ENCODE measurements around the gene FOXF1. TPM values are rescaled to one million over a fixed set of nuclear protein-coding genes. Genes with fewer than 3 reads are reported as not detected.

Gene FOXF1
- total RNA-seq, 4 donors from 2014 or later, result 0.29 to 4.9 (median 2.0) TPM

DNA sequence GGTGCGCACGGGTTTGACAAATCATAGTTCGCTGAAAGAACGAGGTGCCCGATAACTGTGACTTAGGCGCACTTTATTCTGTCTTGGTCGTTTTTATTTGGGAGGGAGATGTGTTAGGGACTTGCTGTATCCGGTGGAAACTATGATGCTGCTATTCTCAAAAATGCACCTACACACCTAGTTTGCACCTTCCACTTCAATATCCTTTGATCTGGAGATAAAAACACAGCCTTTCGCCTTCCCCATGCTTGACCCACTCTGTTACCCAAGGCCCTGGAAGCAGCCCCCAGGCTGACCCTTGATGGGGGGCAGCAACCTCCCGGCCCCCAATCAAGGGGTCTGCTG, 15.0 kb upstream of the FOXF1 start:
- peaks cover 12 to 60% of the 10 kb centered on the region in 2 donors for H3K27me3 ChIP-seq
- TF ChIP-seq, protein P1, sequence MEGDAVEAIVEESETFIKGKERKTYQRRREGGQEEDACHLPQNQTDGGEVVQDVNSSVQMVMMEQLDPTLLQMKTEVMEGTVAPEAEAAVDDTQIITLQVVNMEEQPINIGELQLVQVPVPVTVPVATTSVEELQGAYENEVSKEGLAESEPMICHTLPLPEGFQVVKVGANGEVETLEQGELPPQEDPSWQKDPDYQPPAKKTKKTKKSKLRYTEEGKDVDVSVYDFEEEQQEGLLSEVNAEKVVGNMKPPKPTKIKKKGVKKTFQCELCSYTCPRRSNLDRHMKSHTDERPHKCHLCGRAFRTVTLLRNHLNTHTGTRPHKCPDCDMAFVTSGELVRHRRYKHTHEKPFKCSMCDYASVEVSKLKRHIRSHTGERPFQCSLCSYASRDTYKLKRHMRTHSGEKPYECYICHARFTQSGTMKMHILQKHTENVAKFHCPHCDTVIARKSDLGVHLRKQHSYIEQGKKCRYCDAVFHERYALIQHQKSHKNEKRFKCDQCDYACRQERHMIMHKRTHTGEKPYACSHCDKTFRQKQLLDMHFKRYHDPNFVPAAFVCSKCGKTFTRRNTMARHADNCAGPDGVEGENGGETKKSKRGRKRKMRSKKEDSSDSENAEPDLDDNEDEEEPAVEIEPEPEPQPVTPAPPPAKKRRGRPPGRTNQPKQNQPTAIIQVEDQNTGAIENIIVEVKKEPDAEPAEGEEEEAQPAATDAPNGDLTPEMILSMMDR (IDR thresholded peaks at IDR 0.05), result no peak
- TF ChIP-seq POLR2A (IDR thresholded peaks at IDR 0.05), result no peak
- H3K4me3 ChIP-seq, result no peak overlapping the region
- peaks cover 0 to 4% of the 10 kb centered on the region in 2 donors for H3K4me1 ChIP-seq
- H3K9me3 ChIP-seq, result no peaks in the 10 kb centered on the region
- H3K36me3 ChIP-seq, result no peaks in the 10 kb centered on the region
- DNase-seq, result no peak
- intact Hi-C loops (cut with DNase I; ENCODE audit: low total_unique reads), result no loop called here
- H3K27ac ChIP-seq, result no peak overlapping the region

DNA sequence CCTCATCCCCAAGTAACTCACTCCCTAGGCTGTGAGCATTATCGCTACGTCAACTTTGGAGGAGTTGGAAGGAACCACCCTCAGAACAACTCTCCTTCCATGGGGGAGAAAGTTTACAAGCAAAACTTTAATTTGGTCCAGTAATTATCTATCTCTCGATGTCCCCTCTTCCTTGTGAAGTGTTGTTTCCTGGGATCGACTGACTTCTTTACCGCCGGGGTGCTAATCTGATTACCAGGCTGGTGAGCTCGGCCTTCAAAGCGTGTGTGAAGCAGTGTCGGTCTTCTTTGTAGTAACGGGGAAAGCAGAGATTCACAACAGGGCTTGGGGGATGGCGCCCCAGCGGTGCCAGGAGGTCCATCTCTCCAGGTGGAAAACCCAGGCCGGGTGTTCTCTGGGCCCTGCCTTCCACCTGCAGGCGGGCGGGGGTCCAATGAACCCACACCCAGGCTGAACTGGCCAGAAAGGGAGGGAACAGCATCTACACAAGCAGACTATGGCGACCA, 14.5 kb upstream of the FOXF1 start:
- Histone ChIP-seq H3K4me3 (no peak overlapping the region), H3K27me3 (peaks cover 14 to 63% of the 10 kb centered on the region in 2 donors), H3K9me3 (no peaks in the 10 kb centered on the region), H3K36me3 (no peaks in the 10 kb centered on the region), H3K27ac (no peak overlapping the region), H3K4me1 (peaks cover 0 to 4% of the 10 kb centered on the region in 2 donors)
- no peak for DNase-seq
- intact Hi-C loops (cut with DNase I; ENCODE audit: low total_unique reads), result no loop called here
- TF ChIP-seq POLR2A (IDR thresholded peaks at IDR 0.05), result no peak
- TF ChIP-seq, protein P1 (IDR thresholded peaks at IDR 0.05), result no peak

DNA sequence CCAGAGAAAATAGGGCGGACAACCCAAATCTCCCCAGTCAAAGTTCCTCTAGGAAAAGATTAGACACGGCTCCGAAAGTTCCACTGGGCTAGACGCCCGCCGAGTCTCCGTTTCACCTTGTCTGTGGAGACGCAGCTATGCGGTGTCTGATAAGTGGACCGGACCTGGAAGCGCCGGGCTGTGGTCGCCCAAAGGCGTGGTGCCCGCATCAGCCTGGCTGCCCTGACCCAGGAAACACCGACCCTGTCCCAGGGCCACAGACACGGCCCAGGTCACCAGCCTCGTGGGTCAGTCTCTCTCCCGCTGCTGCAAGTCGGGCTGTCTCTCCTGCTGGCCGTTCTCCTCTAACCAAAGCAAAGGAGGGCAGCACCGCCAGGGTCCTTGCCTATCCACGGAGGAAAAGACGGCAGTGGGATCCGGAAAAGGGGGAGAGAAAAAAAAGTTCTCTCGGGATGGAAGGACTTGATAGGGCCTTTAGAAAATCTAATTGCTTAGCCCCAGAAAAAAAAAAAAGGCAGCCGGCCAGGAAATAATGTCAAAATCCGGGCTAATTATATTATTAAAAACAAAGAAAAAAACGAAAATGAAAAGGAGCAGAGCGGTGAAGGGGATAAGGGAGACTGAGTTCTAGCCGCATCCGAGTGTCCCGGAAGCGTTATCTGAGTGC, 13.9 kb upstream of the FOXF1 start:
- H3K27me3 ChIP-seq, result peaks cover 14 to 67% of the 10 kb centered on the region in 2 donors
- no peak for DNase-seq
- H3K27ac ChIP-seq, result no peak overlapping the region
- no peaks in the 10 kb centered on the region for H3K36me3 ChIP-seq
- TF ChIP-seq, protein P1 (IDR thresholded peaks at IDR 0.05), result no peak
- TF ChIP-seq POLR2A (IDR thresholded peaks at IDR 0.05), result no peak
- intact Hi-C loops (cut with DNase I; ENCODE audit: low total_unique reads), result no loop called here
- no peak overlapping the region for H3K4me3 ChIP-seq
- peaks cover 0 to 4% of the 10 kb centered on the region in 2 donors for H3K4me1 ChIP-seq
- H3K9me3 ChIP-seq, result no peaks in the 10 kb centered on the region

DNA sequence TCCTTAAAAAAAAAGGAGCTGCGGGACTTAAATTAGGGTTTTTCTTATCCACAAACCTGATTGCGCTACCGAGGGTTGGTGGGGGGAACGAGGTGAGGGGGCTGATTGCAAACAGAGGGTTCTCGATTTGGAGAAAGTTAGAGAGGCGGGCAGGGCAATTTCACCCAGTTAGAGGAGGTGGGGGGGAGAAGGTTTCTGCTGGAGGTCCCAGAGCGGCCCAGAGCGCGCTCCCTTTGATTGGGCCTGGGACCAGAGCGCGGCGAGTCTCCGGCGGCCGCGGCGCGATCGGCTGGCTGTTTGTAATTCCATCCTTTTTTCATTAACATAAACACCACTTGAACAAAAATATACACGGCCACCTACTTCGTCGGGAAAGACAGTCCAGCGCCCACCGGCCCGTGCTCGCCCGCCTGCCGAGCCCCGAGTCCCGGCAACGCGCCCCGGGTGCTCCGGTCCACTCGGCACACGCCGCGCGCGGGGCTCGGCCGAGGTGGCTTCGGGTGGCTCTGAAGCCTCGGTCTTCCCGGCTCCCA, 13.3 kb upstream of the FOXF1 start:
- no peak for DNase-seq
- intact Hi-C loops (cut with DNase I; ENCODE audit: low total_unique reads), result no loop called here
- Histone ChIP-seq H3K27me3 (peaks cover 14 to 71% of the 10 kb centered on the region in 2 donors), H3K4me3 (no peak overlapping the region), H3K27ac (no peak overlapping the region), H3K36me3 (no peaks in the 10 kb centered on the region), H3K9me3 (no peaks in the 10 kb centered on the region), H3K4me1 (peaks cover 0 to 4% of the 10 kb centered on the region in 2 donors)
- TF ChIP-seq POLR2A (IDR thresholded peaks at IDR 0.05), result no peak
- TF ChIP-seq, protein P1 (IDR thresholded peaks at IDR 0.05), result no peak

DNA sequence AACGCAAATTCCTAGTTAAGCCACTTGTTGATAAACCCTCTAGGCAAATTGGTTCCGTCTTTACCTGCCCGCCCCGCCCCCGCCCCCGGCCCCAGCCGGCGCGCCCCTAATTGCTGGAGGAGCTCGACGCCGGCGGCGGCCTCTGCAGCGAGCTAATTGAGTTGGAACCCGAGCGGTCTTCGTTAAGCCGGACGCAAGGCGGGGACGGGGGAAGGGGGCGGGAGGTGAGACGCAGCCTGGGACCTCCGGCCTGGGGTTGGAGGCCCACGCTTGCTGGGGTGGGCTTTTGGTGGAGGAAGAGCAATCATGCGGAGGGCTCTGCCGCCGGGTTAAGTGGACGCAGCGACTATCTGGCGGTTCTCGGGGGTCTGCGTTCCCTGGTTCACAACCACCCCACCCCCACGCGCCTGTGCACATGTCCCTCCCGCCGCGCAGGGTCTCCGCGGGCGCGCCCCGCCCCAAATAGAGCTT, 12.7 kb upstream of the FOXF1 start:
- peaks cover 14 to 76% of the 10 kb centered on the region in 2 donors for H3K27me3 ChIP-seq
- no peak for DNase-seq
- no peaks in the 10 kb centered on the region for H3K9me3 ChIP-seq
- H3K27ac ChIP-seq, result no peak overlapping the region
- TF ChIP-seq, protein P1 (IDR thresholded peaks at IDR 0.05), result no peak
- no peak for TF ChIP-seq POLR2A (IDR thresholded peaks at IDR 0.05)
- no peak overlapping the region for H3K4me3 ChIP-seq
- H3K4me1 ChIP-seq, result peaks cover 0 to 4% of the 10 kb centered on the region in 2 donors
- H3K36me3 ChIP-seq, result no peaks in the 10 kb centered on the region
- intact Hi-C loops (cut with DNase I; ENCODE audit: low total_unique reads), result no loop called here

All from uterus (tissue), 4 donors.